Measurements from ENCODE around the gene NUDT7. TPM values are rescaled to one million over a fixed set of nuclear protein-coding genes. Genes with fewer than 3 reads are reported as not detected.

NUDT7 gene
- total RNA-seq, 1 donor from 2014 or later, result 3.5 TPM

GRCh38 chr16:77784441-77785372 is 62.4 kb downstream of the NUDT7 start:
- no peak for FAIRE-seq

GRCh38 chr16:77785373-77785764 is 63.1 kb downstream of the NUDT7 start:
- H3K9me3 Mint-ChIP-seq (ENCODE audit: unreplicated experiment), result peaks cover 4% of the 10 kb centered on the region
- no peak overlapping the region for H3K4me3 Mint-ChIP-seq (ENCODE audit: unreplicated experiment)
- H3K27me3 Mint-ChIP-seq (ENCODE audit: low read depth, unreplicated experiment), result peaks cover 44% of the 10 kb centered on the region

More at GRCh38 chr16:77784441-77785372, 62.4 kb downstream of the NUDT7 start:
- H3K9me3 ChIP-seq (ENCODE audit: insufficient read depth, low read depth, low read length), result no peaks in the 10 kb centered on the region
- Mint-ChIP-seq H3K4me3 (ENCODE audit: unreplicated experiment) (no peak overlapping the region), H3K4me1 (ENCODE audit: low read depth, unreplicated experiment) (peaks cover 11% of the 10 kb centered on the region), H3K9me3 (ENCODE audit: unreplicated experiment) (peaks cover 4% of the 10 kb centered on the region), H3K27me3 (ENCODE audit: low read depth, unreplicated experiment) (peaks cover 38% of the 10 kb centered on the region), H3K36me3 (ENCODE audit: low read depth, unreplicated experiment) (no peaks in the 10 kb centered on the region), H3K27ac (ENCODE audit: unreplicated experiment) (no peak overlapping the region)
- no peak overlapping the region for H3K4me3 ChIP-seq (ENCODE audit: insufficient read depth, low read depth, low read length)
- no peaks in the 10 kb centered on the region for H3K79me2 ChIP-seq (ENCODE audit: insufficient read depth, low read length)
- H2AFZ ChIP-seq (ENCODE audit: low read depth, low read length), result no peak overlapping the region
- no peaks in the 10 kb centered on the region for H3K36me3 ChIP-seq (ENCODE audit: insufficient read depth, low read length)
- no peak overlapping the region for H3K9ac ChIP-seq (ENCODE audit: low read length)
- H3K27me3 ChIP-seq (ENCODE audit: insufficient read depth, low read length), result peaks cover 2% of the 10 kb centered on the region
- H4K20me1 ChIP-seq (ENCODE audit: insufficient read depth, low read length), result no peaks in the 10 kb centered on the region
- no peak overlapping the region for H3K4me2 ChIP-seq (ENCODE audit: low read length)
- DNase-seq (ENCODE audit: low read depth), result no peak
- TF ChIP-seq, protein P1, sequence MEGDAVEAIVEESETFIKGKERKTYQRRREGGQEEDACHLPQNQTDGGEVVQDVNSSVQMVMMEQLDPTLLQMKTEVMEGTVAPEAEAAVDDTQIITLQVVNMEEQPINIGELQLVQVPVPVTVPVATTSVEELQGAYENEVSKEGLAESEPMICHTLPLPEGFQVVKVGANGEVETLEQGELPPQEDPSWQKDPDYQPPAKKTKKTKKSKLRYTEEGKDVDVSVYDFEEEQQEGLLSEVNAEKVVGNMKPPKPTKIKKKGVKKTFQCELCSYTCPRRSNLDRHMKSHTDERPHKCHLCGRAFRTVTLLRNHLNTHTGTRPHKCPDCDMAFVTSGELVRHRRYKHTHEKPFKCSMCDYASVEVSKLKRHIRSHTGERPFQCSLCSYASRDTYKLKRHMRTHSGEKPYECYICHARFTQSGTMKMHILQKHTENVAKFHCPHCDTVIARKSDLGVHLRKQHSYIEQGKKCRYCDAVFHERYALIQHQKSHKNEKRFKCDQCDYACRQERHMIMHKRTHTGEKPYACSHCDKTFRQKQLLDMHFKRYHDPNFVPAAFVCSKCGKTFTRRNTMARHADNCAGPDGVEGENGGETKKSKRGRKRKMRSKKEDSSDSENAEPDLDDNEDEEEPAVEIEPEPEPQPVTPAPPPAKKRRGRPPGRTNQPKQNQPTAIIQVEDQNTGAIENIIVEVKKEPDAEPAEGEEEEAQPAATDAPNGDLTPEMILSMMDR (IDR thresholded peaks at IDR 0.05; ENCODE audit: insufficient read depth, low read depth, low read length), result peak; percentile 22
- no peak for TF ChIP-seq EZH2 (IDR thresholded peaks at IDR 0.05; ENCODE audit: insufficient read depth, low read length)
- peaks cover 11% of the 10 kb centered on the region for H3K4me1 ChIP-seq (ENCODE audit: insufficient read depth, low read length)
- no peak overlapping the region for H3K27ac ChIP-seq (ENCODE audit: low read depth, low read length)

More at GRCh38 chr16:77785373-77785764, 63.1 kb downstream of the NUDT7 start:
- Histone ChIP-seq H3K36me3 (ENCODE audit: insufficient read depth, low read length) (no peaks in the 10 kb centered on the region), H3K79me2 (ENCODE audit: insufficient read depth, low read length) (no peaks in the 10 kb centered on the region), H3K4me1 (ENCODE audit: insufficient read depth, low read length) (peaks cover 6% of the 10 kb centered on the region), H3K27me3 (ENCODE audit: insufficient read depth, low read length) (peaks cover 5% of the 10 kb centered on the region), H3K9ac (ENCODE audit: low read length) (no peak overlapping the region), H3K4me2 (ENCODE audit: low read length) (no peak overlapping the region), H3K4me3 (ENCODE audit: insufficient read depth, low read depth, low read length) (no peak overlapping the region), H2AFZ (ENCODE audit: low read depth, low read length) (no peak overlapping the region), H4K20me1 (ENCODE audit: insufficient read depth, low read length) (no peaks in the 10 kb centered on the region), H3K9me3 (ENCODE audit: insufficient read depth, low read depth, low read length) (no peaks in the 10 kb centered on the region), H3K27ac (ENCODE audit: low read depth, low read length) (no peak overlapping the region)
- Mint-ChIP-seq H3K4me1 (ENCODE audit: low read depth, unreplicated experiment) (peaks cover 4% of the 10 kb centered on the region), H3K27ac (ENCODE audit: unreplicated experiment) (no peak overlapping the region), H3K36me3 (ENCODE audit: low read depth, unreplicated experiment) (no peaks in the 10 kb centered on the region)
- FAIRE-seq (no peak), DNase-seq (ENCODE audit: low read depth) (no peak)
- TF ChIP-seq EZH2 (IDR thresholded peaks at IDR 0.05; ENCODE audit: insufficient read depth, low read length), result no peak
- TF ChIP-seq, protein P1 (IDR thresholded peaks at IDR 0.05; ENCODE audit: insufficient read depth, low read depth, low read length), result no peak

All from astrocyte (in vitro differentiated cells and primary cell).